ENCODE measurements around the gene ARHGAP30.

The ARHGAP30 gene

DNA sequence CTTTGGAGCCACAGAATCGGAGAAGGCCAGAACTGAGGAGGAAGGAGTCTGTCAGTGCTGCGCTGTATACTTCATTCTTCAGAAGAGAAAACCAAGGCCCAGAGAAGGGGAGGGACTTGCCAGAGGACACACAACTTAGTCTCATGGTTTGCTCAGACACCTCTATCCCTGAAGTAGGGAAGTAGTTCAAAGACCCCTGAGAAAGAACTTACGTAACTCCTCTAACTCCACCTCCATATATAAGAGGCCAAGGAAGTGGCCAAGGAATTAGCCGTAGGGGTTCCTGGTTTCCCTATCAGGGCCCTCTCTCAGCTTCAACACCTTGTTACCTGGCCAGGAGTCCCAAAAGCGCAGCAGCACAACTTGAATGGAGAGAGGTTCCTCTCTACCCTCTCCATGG lies 20.2 kb upstream of the ARHGAP30 start:
- Histone ChIP-seq H3K36me3 (no peaks in the 10 kb centered on the region), H3K27ac (no peak overlapping the region), H3K9me3 (no peaks in the 10 kb centered on the region), H3K27me3 (peaks cover 0 to 24% of the 10 kb centered on the region in 2 donors), H3K4me3 (no peak overlapping the region), H3K4me1 (no peaks in the 10 kb centered on the region)
- DNase-seq: peak in 1 of 2 donors; percentile 7
- TF ChIP-seq, protein P1, sequence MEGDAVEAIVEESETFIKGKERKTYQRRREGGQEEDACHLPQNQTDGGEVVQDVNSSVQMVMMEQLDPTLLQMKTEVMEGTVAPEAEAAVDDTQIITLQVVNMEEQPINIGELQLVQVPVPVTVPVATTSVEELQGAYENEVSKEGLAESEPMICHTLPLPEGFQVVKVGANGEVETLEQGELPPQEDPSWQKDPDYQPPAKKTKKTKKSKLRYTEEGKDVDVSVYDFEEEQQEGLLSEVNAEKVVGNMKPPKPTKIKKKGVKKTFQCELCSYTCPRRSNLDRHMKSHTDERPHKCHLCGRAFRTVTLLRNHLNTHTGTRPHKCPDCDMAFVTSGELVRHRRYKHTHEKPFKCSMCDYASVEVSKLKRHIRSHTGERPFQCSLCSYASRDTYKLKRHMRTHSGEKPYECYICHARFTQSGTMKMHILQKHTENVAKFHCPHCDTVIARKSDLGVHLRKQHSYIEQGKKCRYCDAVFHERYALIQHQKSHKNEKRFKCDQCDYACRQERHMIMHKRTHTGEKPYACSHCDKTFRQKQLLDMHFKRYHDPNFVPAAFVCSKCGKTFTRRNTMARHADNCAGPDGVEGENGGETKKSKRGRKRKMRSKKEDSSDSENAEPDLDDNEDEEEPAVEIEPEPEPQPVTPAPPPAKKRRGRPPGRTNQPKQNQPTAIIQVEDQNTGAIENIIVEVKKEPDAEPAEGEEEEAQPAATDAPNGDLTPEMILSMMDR (IDR thresholded peaks at IDR 0.05): no peak
- intact Hi-C loops (cut with DNase I; ENCODE audit: low total_unique reads): loop anchor here (10.0 kb wide), 1 partner anchor 95 kb away; no protein-coding TSS in a partner anchor

DNA sequence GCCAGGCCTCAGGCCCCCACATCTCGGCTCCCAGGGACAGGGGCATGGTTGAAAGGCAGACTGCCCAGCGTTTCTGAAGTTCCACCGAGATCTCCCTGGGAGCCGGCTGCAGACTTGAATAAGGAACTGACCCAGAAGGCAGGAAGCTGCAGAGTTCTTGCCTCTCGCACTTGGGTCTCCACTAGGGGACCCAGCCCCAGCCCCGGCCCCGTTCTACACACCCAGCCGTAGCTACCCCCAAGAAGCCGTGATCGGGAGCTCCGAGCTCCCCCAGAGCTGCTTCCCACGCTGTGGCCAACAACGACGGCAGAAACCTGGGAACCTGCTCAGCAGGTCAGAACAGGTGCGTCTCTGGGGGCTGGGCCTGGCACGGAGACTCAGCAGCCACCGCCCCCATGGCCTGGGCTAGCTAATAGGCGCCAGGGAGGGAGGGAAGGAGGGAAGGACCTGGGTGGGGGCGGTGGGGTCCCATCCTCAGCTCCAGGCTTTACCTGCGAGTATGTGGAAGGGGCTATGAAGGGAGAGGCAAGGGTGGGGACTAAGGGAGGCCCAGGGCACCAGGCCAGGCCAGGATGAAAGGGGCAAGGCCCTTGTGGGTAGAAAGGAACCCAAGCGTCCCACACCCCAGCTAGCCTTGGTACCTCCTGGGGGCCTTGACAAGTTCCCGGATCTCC lies 19.7 kb upstream of the ARHGAP30 start, which contains the start of gene NECTIN4:
Gene NECTIN4 (minus strand): TSS at position 308 of the 674 bp plus-strand sequence. CDS start 262 bp downstream, at position 46.
- intact Hi-C loops (cut with DNase I; ENCODE audit: low total_unique reads): no loop called here
- Histone ChIP-seq H3K27me3 (peaks cover 0 to 24% of the 10 kb centered on the region in 2 donors), H3K9me3 (no peaks in the 10 kb centered on the region), H3K4me3 (no peak within 1 kb of the TSS), H3K36me3 (no peaks in the 10 kb centered on the region), H3K4me1 (no peaks in the 10 kb centered on the region), H3K27ac (no peak within 1 kb of the TSS)
- TF ChIP-seq, protein P1 (IDR thresholded peaks at IDR 0.05): no peak
- DNase-seq: peak in 1 of 2 donors; percentile 54

DNA sequence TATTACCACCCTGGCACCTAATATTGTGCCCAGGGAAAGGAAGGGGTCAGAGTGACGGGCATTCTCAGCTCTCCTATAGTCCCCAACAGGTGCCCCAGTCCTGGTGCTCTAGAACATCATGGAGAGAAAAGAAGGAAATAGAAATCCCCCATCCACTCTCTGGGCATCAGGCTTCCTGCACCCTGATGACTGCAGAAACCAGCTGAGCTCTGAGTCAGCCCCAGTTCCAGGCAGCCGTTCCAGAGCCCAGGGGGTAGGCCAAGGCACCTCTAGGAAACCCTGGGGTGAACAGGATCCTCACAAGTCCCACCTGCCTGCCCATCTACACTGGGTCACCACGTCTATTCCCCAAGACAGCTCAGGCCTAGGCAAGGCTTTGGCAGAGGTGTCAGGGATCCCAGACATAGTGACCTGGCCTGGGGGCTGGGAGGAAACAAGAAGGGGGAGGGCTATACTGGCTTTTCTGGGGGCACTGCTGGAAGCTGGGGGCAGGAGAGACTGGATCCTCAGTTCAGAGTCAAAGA lies 19.0 kb upstream of the ARHGAP30 start:
- intact Hi-C loops (cut with DNase I; ENCODE audit: low total_unique reads): no loop called here
- no peak for DNase-seq
- Histone ChIP-seq H3K27ac (no peak overlapping the region), H3K4me1 (peaks cover 0 to 3% (median 0%) of the 10 kb centered on the region in 4 donors), H3K36me3 (no peaks in the 10 kb centered on the region), H3K27me3 (peaks cover 0 to 24% of the 10 kb centered on the region in 2 donors), H3K9me3 (no peaks in the 10 kb centered on the region), H3K4me3 (no peak overlapping the region)
- TF ChIP-seq, protein P1 (IDR thresholded peaks at IDR 0.05): no peak

GRCh38 chr1:161086457-161086856 lies 16.8 kb upstream of the ARHGAP30 start:
- Histone ChIP-seq H3K4me3 (no peak overlapping the region), H3K27ac (no peak overlapping the region), H3K9me3 (no peaks in the 10 kb centered on the region), H3K4me1 (peaks cover 0 to 9% (median 0%) of the 10 kb centered on the region in 4 donors), H3K36me3 (no peaks in the 10 kb centered on the region), H3K27me3 (peaks cover 0 to 24% of the 10 kb centered on the region in 2 donors)
- intact Hi-C loops (cut with DNase I; ENCODE audit: low total_unique reads): no loop called here
- TF ChIP-seq, protein P1 (IDR thresholded peaks at IDR 0.05): no peak
- no peak for DNase-seq

- Histone ChIP-seq H3K4me3 (no peak overlapping the region), H3K27ac (no peak overlapping the region)
Measured at GRCh38 chr1:161085165-161085564, 15.5 kb upstream of the ARHGAP30 start.

More at GRCh38 chr1:161085165-161085564, 15.5 kb upstream of the ARHGAP30 start:
- Histone ChIP-seq H3K4me1 (peaks cover 0 to 9% (median 0%) of the 10 kb centered on the region in 4 donors), H3K9me3 (no peaks in the 10 kb centered on the region), H3K36me3 (no peaks in the 10 kb centered on the region), H3K27me3 (peaks cover 0 to 24% of the 10 kb centered on the region in 2 donors)
- intact Hi-C loops (cut with DNase I; ENCODE audit: low total_unique reads): no loop called here
- no peak for DNase-seq
- TF ChIP-seq, protein P1 (IDR thresholded peaks at IDR 0.05): no peak
